GM21447 (cell line): ENCODE data around the gene PABPC1L.

Experiments used
- ATAC-seq: cut with Tn5 transposase; IDR thresholded peaks from one replicate; pipeline ENCODE4 v1.9.1; 2021; ENCODE audit not compliant: unreplicated experiment

Gene PABPC1L

GRCh38 chr20:44900231-44900854 lies 9.5 kb upstream of the PABPC1L start:
- no peak for ATAC-seq

GRCh38 chr20:44901974-44902373 lies 7.9 kb upstream of the PABPC1L start:
- ATAC-seq = no peak

GRCh38 chr20:44904377-44904776 lies 5.5 kb upstream of the PABPC1L start:
- no peak for ATAC-seq

GRCh38 chr20:44908987-44909871 lies 631 bp upstream of the PABPC1L start:
- no peak for ATAC-seq

- no peak for ATAC-seq
These were observed 916 bp downstream of the PABPC1L start for GRCh38 chr20:44910690-44911262.

- no peak for ATAC-seq
These were observed 1.5 kb downstream of the PABPC1L start for GRCh38 chr20:44911264-44911921.

GRCh38 chr20:44912189-44912588 lies 2.3 kb downstream of the PABPC1L start:
- ATAC-seq = no peak

GRCh38 chr20:44914924-44915323 lies 5.1 kb downstream of the PABPC1L start:
- no peak for ATAC-seq

GRCh38 chr20:44916586-44916985 lies 6.7 kb downstream of the PABPC1L start:
- ATAC-seq = no peak

- ATAC-seq = no peak
These were observed 7.5 kb downstream of the PABPC1L start for GRCh38 chr20:44917399-44917798.

- no peak for ATAC-seq
These were observed 8.5 kb downstream of the PABPC1L start for GRCh38 chr20:44918342-44918741.

GRCh38 chr20:44918761-44919160 lies 8.9 kb downstream of the PABPC1L start:
- no peak for ATAC-seq

GRCh38 chr20:44921447-44921846 lies 11.6 kb downstream of the PABPC1L start:
- no peak for ATAC-seq

- ATAC-seq = no peak
These were observed 14.7 kb downstream of the PABPC1L start for GRCh38 chr20:44924541-44924940.

GRCh38 chr20:44928595-44928994 lies 18.7 kb downstream of the PABPC1L start:
- ATAC-seq = no peak

- ATAC-seq = no peak
These were observed 20.8 kb downstream of the PABPC1L start for GRCh38 chr20:44930517-44931168.

GRCh38 chr20:44931911-44932310 lies 22.1 kb downstream of the PABPC1L start:
- no peak for ATAC-seq

GRCh38 chr20:44932916-44933315 lies 23.1 kb downstream of the PABPC1L start:
- ATAC-seq = no peak

GRCh38 chr20:44936510-44936909 lies 26.6 kb downstream of the PABPC1L start:
- ATAC-seq = no peak

- no peak for ATAC-seq
These were observed 28.8 kb downstream of the PABPC1L start for GRCh38 chr20:44938637-44939036.

GRCh38 chr20:44941120-44941691 lies 31.3 kb downstream of the PABPC1L start:
- no peak for ATAC-seq
